Measurements from ENCODE around the gene ZNF474.

- no peak for TF ChIP-seq CTCF (IDR thresholded peaks at IDR 0.05; ENCODE audit: low read depth, low read length)
- TF ChIP-seq EZH2phosphoT487 (IDR thresholded peaks at IDR 0.05; ENCODE audit: low read depth), result no peak
Measured at GRCh38 chr5:122140900-122141299, 11.6 kb downstream of the ZNF474 start.

Measured in OCI-LY3 (cell line).